Fibroblast of lung (primary cell): ENCODE results near the gene NEUROG1. TPM values are rescaled to one million over a fixed set of nuclear protein-coding genes. Genes with fewer than 3 reads are reported as not detected.

Source experiments
- DNase-seq, 2 donors: peaks; one replicate each; pipeline versions ENCODE4 v3.0.0 to v3.0.0-alpha.2; 2010; ENCODE audit warnings: low read depth in 2 of 2
- H2AFZ ChIP-seq: 2 replicates; pipeline ENCODE4 v1.5.1; 2012; ENCODE audit warnings: low read length, control low read depth, inconsistent platforms
- H3K27ac ChIP-seq: 2 replicates; pipeline ENCODE4 v1.5.1; 2011; ENCODE audit warnings: low read length, control low read depth; ENCODE audit not compliant: insufficient read depth
- H3K27me3 ChIP-seq: 2 replicates; pipeline ENCODE4 v1.5.1; 2011; ENCODE audit warnings: mild to moderate bottlenecking, low read length; ENCODE audit not compliant: control insufficient read depth, insufficient read depth
- H3K36me3 ChIP-seq: 2 replicates; pipeline ENCODE4 v1.5.1; 2011; ENCODE audit warnings: low read length; ENCODE audit not compliant: control insufficient read depth, insufficient read depth
- H3K4me1 ChIP-seq: 2 replicates; pipeline ENCODE4 v1.5.1; 2011; ENCODE audit warnings: low read length; ENCODE audit not compliant: control insufficient read depth, insufficient read depth; ENCODE audit errors: extremely low read depth
- H3K4me2 ChIP-seq: 2 replicates; pipeline ENCODE4 v1.5.1; 2011; ENCODE audit warnings: low read length, control low read depth; ENCODE audit not compliant: insufficient read depth; ENCODE audit errors: extremely low read depth
- H3K4me3 ChIP-seq, 4 experiments: fragments of 200-600 bp in 1 of 4; sonication (generic) in 1 of 4; replicated peaks in 1 of 4; 2 replicates each; pipeline ENCODE4 v1.5.1; 2011 to 2016; ENCODE audit warnings: low read length in 4 of 4, low read depth in 3 of 4, mild to moderate bottlenecking in 3 of 4, control low read depth in 2 of 4, inconsistent platforms in 1 of 4, mixed read lengths in 1 of 4; ENCODE audit not compliant: insufficient read depth in 1 of 4; ENCODE audit errors: control extremely low read depth in 1 of 4
- H3K79me2 ChIP-seq: 2 replicates; pipeline ENCODE4 v1.5.1; 2012; ENCODE audit warnings: mild to moderate bottlenecking, low read length, inconsistent platforms; ENCODE audit not compliant: control insufficient read depth, insufficient read depth
- H3K9ac ChIP-seq: 2 replicates; pipeline ENCODE4 v1.5.1; 2011; ENCODE audit warnings: mild to moderate bottlenecking, low read length, control low read depth; ENCODE audit not compliant: insufficient read depth
- H3K9me3 ChIP-seq: 2 replicates; pipeline ENCODE4 v1.5.1; 2012; ENCODE audit warnings: low read depth, low read length; ENCODE audit not compliant: control insufficient read depth, insufficient read depth
- H4K20me1 ChIP-seq: 2 replicates; pipeline ENCODE4 v1.5.1; 2011; ENCODE audit warnings: low read length; ENCODE audit not compliant: control insufficient read depth, insufficient read depth; ENCODE audit errors: extremely low read depth
- EZH2 ChIP-seq: IDR thresholded peaks from 2 replicates; pipeline ENCODE4 v1.5.1; 2012; ENCODE audit warnings: low read length, control low read depth, mild to moderate bottlenecking; ENCODE audit errors: missing control alignments
- polyA plus RNA-seq, 2 donors: library from polyadenylated mRNA; depleted of rRNA in 1 of 2; stranded (reverse) in 1 of 2; unstranded in 1 of 2; fragments of >200 nt; gene quantifications; 2 replicates each; pipeline ENCODE4 v1.2.1, GENCODE V29; 2011 to 2012; ENCODE audit warnings: missing spikeins in 1 of 2
- total RNA-seq: library from RNA; depleted of rRNA; stranded (reverse); fragments of >200 nt; gene quantifications from 2 replicates; pipeline ENCODE4 v1.2.1, GENCODE V29; 2014
- TF ChIP-seq, protein P1 (sequence below), 2 donors: IDR thresholded peaks in 1 of 2; conservative IDR thresholded peaks in 1 of 2; 1 replicate in 1 of 2; 2 replicates in 1 of 2; pipeline ENCODE4 v1.5.1; 2011 to 2012; ENCODE audit warnings: low read length in 2 of 2, control low read depth in 1 of 2, inconsistent platforms in 1 of 2, low read depth in 1 of 2, mild to moderate bottlenecking in 1 of 2

The NEUROG1 gene
- total and polyA plus RNA-seq, 2 donors (not counting 1 experiment from before 2014, with no cell fraction given), result not detected

DNA sequence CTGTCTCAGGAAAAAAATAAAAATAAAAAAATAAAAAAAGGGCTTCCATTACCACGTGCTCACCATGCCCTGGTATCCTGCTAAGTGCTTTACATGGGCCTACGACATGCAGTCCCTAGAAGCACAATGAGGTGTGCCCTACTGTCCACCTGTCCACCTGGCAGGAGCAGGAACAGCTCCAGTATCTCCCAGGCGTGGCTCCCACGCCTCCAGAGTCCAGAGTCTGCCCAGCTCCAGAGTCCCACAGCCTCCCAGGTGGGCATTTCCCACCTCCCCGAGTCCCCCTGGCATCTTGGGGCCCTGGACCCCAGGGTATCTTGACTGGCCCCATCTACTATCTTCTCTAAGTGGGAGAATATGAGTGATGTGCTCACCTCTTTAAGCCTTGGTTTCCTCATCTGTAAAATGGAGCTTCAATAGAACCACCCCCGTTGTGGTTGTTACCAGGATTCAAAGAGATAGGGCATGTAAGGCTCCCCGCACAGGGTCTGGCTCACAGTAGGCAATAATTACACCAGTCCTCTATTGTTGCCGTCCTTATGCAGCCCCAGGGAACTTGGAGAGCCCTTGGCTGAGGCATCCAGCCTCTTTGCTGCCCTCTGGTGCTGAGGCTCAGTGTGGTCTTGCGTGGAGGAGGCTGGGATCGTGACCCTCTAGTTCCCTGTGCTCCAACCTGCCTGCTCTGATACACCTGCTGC is 34.1 kb upstream of the NEUROG1 start:
- Histone ChIP-seq H3K36me3 (no peaks in the 10 kb centered on the region), H3K4me1 (no peaks in the 10 kb centered on the region), H4K20me1 (no peaks in the 10 kb centered on the region), H3K4me3 (no peak overlapping the region), H3K9ac (no peak overlapping the region), H3K4me2 (no peak overlapping the region), H3K79me2 (no peaks in the 10 kb centered on the region), H3K27ac (no peak overlapping the region), H2AFZ (no peak overlapping the region), H3K27me3 (no peaks in the 10 kb centered on the region), H3K9me3 (no peaks in the 10 kb centered on the region)
- no peak for TF ChIP-seq EZH2
- TF ChIP-seq, protein P1, sequence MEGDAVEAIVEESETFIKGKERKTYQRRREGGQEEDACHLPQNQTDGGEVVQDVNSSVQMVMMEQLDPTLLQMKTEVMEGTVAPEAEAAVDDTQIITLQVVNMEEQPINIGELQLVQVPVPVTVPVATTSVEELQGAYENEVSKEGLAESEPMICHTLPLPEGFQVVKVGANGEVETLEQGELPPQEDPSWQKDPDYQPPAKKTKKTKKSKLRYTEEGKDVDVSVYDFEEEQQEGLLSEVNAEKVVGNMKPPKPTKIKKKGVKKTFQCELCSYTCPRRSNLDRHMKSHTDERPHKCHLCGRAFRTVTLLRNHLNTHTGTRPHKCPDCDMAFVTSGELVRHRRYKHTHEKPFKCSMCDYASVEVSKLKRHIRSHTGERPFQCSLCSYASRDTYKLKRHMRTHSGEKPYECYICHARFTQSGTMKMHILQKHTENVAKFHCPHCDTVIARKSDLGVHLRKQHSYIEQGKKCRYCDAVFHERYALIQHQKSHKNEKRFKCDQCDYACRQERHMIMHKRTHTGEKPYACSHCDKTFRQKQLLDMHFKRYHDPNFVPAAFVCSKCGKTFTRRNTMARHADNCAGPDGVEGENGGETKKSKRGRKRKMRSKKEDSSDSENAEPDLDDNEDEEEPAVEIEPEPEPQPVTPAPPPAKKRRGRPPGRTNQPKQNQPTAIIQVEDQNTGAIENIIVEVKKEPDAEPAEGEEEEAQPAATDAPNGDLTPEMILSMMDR (conservative IDR thresholded peaks at IDR 0.05 in 1 of 2, IDR thresholded peaks at IDR 0.05 in 1 of 2; ENCODE audit: low read depth in 1 of 2, low read length in 2 of 2), result peak; percentile 53 to 56
- DNase-seq, result peak; percentile 15 to 34

DNA sequence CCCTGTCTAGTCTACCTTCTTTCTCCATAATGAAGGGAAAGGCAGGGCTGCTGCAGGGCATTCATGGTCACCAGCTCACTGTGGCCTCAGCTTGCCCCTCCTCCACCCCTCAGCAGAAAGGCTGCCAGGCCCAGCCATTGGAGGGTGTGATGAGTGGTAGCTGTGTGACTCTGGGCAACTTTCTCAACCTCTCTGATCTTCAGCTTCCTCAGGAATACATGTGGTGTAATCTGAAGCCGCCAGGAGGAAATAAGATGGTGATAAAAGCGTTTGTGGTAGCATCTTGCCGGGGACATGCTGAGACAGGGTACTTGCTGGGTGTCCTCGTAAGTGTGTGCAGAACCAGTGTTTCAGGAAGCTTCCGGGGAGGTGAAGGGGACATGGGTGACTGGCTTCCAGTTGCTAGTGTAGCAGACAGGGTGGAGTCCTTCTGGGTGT is 33.2 kb upstream of the NEUROG1 start:
- Histone ChIP-seq H3K9ac (no peak overlapping the region), H3K4me3 (no peak overlapping the region), H3K27me3 (no peaks in the 10 kb centered on the region), H3K4me1 (no peaks in the 10 kb centered on the region), H3K79me2 (no peaks in the 10 kb centered on the region), H3K27ac (no peak overlapping the region), H2AFZ (no peak overlapping the region), H4K20me1 (no peaks in the 10 kb centered on the region), H3K9me3 (no peaks in the 10 kb centered on the region), H3K4me2 (no peak overlapping the region), H3K36me3 (no peaks in the 10 kb centered on the region)
- DNase-seq, result no peak
- no peak for TF ChIP-seq EZH2
- TF ChIP-seq, protein P1 (conservative IDR thresholded peaks at IDR 0.05 in 1 of 2, IDR thresholded peaks at IDR 0.05 in 1 of 2; ENCODE audit: low read depth in 1 of 2, low read length in 2 of 2), result no peak

DNA sequence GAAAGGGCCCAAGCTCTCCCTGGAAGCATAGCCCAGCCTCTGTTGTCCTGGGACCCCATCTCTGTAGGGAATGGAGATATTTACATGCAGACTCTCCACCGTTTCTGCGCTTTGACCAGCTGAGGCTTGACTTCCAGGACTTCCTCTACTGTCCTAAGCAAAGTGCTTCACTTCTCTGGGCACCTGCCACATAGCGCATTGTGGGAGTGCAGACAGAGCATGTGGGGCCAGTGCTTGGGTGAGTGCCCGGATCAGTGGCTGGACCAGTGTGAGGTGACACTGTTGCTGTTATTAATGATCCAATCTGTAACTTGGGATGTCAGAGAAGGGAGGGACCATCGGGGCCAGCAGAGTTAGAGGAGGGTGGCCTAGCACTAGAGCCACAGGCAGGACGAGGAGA is 32.5 kb upstream of the NEUROG1 start:
- TF ChIP-seq EZH2, result no peak
- TF ChIP-seq, protein P1 (conservative IDR thresholded peaks at IDR 0.05 in 1 of 2, IDR thresholded peaks at IDR 0.05 in 1 of 2; ENCODE audit: low read depth in 1 of 2, low read length in 2 of 2), result no peak
- H3K4me2 ChIP-seq, result no peak overlapping the region
- no peak overlapping the region for H3K4me3 ChIP-seq
- no peaks in the 10 kb centered on the region for H3K4me1 ChIP-seq
- H4K20me1 ChIP-seq, result no peaks in the 10 kb centered on the region
- H3K79me2 ChIP-seq, result no peaks in the 10 kb centered on the region
- H2AFZ ChIP-seq, result no peak overlapping the region
- no peak for DNase-seq
- no peak overlapping the region for H3K9ac ChIP-seq
- no peak overlapping the region for H3K27ac ChIP-seq
- H3K9me3 ChIP-seq, result no peaks in the 10 kb centered on the region
- no peaks in the 10 kb centered on the region for H3K36me3 ChIP-seq
- H3K27me3 ChIP-seq, result no peaks in the 10 kb centered on the region
